ENCODE data around the gene ACAD10.

DNA sequence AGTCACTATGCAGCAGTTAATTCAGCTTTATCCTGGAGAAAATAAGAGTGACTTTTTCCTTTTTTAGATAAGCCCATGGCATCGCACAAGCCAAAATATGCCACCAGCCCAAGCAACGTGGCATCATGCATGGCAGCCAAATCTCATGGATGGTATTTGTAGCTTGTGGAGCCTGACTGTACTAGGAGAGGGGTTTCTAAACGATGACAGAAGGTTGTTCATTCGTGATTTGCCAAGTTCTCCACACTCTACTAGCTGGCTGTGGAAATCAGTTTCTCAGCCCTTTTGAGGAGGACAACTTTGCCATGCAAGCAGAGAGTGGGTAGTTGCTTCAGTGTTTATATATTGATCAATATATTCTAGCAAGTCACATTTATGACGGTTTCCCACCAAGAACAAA lies 45.3 kb upstream of the ACAD10 start:
- TF ChIP-seq, protein P1, sequence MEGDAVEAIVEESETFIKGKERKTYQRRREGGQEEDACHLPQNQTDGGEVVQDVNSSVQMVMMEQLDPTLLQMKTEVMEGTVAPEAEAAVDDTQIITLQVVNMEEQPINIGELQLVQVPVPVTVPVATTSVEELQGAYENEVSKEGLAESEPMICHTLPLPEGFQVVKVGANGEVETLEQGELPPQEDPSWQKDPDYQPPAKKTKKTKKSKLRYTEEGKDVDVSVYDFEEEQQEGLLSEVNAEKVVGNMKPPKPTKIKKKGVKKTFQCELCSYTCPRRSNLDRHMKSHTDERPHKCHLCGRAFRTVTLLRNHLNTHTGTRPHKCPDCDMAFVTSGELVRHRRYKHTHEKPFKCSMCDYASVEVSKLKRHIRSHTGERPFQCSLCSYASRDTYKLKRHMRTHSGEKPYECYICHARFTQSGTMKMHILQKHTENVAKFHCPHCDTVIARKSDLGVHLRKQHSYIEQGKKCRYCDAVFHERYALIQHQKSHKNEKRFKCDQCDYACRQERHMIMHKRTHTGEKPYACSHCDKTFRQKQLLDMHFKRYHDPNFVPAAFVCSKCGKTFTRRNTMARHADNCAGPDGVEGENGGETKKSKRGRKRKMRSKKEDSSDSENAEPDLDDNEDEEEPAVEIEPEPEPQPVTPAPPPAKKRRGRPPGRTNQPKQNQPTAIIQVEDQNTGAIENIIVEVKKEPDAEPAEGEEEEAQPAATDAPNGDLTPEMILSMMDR (IDR thresholded peaks at IDR 0.05): no peak
- TF ChIP-seq POLR2AphosphoS5 (IDR thresholded peaks at IDR 0.05): no peak
